Ishikawa (cell line): Measurements from ENCODE around the gene MTERF4.

Source experiments
- CEBPB ChIP-seq: IDR thresholded peaks from 2 replicates; pipeline ENCODE4 v1.6.1; 2012
- CREB1 ChIP-seq: IDR thresholded peaks from 2 replicates; pipeline ENCODE4 v1.6.1; 2012; ENCODE audit warnings: low read depth
- EGR1 ChIP-seq: IDR thresholded peaks from 2 replicates; pipeline ENCODE4 v1.6.1; 2012
- EP300 ChIP-seq: IDR thresholded peaks from 2 replicates; pipeline ENCODE4 v1.6.1; 2012; ENCODE audit warnings: borderline replicate concordance
- FOXM1 ChIP-seq: IDR thresholded peaks from 2 replicates; pipeline ENCODE4 v1.6.1; 2012; ENCODE audit warnings: low read depth, borderline replicate concordance
- MAX ChIP-seq: IDR thresholded peaks from 2 replicates; pipeline ENCODE4 v1.6.1; 2012
- NFIC ChIP-seq: IDR thresholded peaks from 2 replicates; pipeline ENCODE4 v1.6.1; 2012
- RAD21 ChIP-seq: IDR thresholded peaks from 2 replicates; pipeline ENCODE4 v1.6.1; 2012; ENCODE audit warnings: low read depth
- REST ChIP-seq: IDR thresholded peaks from 2 replicates; pipeline ENCODE4 v1.6.1; 2012; ENCODE audit warnings: low read depth, mild to moderate bottlenecking
- TAF1 ChIP-seq: IDR thresholded peaks from 2 replicates; pipeline ENCODE4 v1.6.1; 2012; ENCODE audit warnings: low read depth, mild to moderate bottlenecking
- TCF12 ChIP-seq: IDR thresholded peaks from 2 replicates; pipeline ENCODE4 v1.6.1; 2012; ENCODE audit warnings: low read depth
- TEAD4 ChIP-seq: IDR thresholded peaks from 2 replicates; pipeline ENCODE4 v1.6.1; 2012
- YY1 ChIP-seq: IDR thresholded peaks from 2 replicates; pipeline ENCODE4 v1.6.1; 2012; ENCODE audit warnings: low read depth
- ZBTB7A ChIP-seq: IDR thresholded peaks from 2 replicates; pipeline ENCODE4 v1.6.1; 2012; ENCODE audit warnings: low read depth
- TF ChIP-seq, protein P1 (sequence below): IDR thresholded peaks from 2 replicates; pipeline ENCODE4 v1.6.1; 2012

Gene MTERF4

GRCh38 chr2:241048949-241049343, 53.1 kb downstream of the MTERF4 start:
- TF ChIP-seq REST (no peak), TAF1 (no peak), NFIC (no peak), YY1 (no peak), FOXM1 (no peak), EGR1 (no peak), RAD21 (no peak), TEAD4 (no peak), EP300 (no peak), CREB1 (no peak)
- TF ChIP-seq, protein P1, sequence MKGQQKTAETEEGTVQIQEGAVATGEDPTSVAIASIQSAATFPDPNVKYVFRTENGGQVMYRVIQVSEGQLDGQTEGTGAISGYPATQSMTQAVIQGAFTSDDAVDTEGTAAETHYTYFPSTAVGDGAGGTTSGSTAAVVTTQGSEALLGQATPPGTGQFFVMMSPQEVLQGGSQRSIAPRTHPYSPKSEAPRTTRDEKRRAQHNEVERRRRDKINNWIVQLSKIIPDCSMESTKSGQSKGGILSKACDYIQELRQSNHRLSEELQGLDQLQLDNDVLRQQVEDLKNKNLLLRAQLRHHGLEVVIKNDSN = no peak

DNA sequence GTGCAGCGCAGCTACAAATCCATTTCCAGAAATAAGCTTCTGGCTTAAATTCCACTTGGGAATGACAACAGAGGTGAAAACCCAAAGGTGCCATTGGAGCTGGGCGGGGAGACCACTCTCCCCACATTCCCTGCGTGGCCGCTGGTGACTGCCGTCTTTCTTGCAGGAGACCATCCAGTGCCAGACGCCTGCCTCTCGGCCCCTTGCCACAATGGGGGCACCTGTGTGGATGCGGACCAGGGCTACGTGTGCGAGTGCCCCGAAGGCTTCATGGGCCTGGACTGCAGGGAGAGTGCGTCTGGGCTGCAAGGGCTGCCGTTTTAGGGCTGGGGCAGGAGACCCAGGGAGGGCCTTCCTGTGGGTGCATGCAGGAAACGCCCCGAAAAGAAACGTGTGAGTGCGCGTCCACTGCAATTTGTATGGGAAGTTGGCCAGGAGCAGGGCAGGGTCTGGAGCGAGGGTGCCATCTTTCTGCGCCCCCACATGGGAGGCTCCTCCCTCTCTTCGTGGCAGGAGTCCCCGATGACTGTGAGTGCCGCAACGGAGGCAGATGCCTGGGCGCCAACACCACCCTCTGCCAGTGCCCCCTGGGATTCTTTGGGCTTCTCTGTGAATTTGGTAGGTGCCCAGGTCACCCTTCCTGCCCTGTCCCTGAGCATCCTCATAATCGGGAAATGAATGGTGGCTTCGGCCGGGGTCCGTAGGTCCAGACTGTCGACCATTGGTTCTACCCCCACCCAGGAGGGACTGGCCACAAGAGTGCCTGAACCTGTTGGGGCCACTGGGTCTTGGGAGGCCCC, 53.7 kb downstream of the MTERF4 start:
- no peak for TF ChIP-seq TAF1
- no peak for TF ChIP-seq EGR1
- no peak for TF ChIP-seq MAX
- no peak for TF ChIP-seq YY1
- no peak for TF ChIP-seq TCF12
- no peak for TF ChIP-seq CEBPB
- no peak for TF ChIP-seq FOXM1
- TF ChIP-seq ZBTB7A = no peak
- no peak for TF ChIP-seq CREB1

DNA sequence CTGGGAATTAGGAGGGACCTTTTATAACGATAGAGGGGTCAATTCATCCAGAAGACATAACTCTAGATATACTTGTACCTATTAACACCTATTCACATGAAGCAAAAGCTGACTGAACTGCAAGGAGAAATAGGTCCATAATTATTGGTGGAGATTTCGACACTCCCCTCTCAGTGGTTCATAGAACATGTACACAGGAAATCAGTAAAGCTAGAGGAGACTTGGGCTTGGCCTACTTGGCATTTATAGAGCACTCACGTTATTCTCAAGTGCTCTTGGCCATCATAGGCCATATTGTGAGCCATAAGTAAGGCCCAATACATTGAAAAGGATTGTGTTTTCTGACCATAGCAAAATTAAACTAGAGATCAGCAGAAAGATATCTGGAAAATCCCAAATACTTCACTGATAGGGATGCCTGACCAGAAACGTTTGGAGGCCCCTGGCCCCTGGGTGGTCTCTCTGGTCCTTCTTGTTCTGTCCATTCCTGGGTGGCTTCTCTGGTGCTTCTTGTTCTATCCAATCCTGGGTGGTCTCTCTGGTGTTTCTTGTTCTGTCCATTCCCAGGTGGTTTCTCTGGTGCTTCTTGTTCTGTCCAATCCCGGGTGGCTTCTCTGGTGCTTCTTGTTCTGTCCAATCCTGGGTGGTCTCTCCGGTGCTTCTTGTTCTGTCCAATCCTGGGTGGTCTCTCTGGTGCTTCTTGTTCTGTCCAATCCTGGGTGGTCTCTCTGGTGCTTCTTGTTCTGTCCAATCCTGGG, 54.7 kb downstream of the MTERF4 start:
- no peak for TF ChIP-seq EP300
- no peak for TF ChIP-seq YY1
- TF ChIP-seq MAX = no peak
- TF ChIP-seq FOXM1 = no peak
- TF ChIP-seq, protein P1 = no peak
- no peak for TF ChIP-seq TEAD4
- TF ChIP-seq NFIC = no peak
- no peak for TF ChIP-seq EGR1
